ENCODE results near the gene CAMP.
"Not testable (repeated sequence)": the region's sequence is repeated elsewhere in the genome, so short reads cannot be mapped to it uniquely, and the experiment has no call there.

CAMP gene

GRCh38 chr3:48202632-48203031, 20.7 kb upstream of the CAMP start:
- H3K4me3 ChIP-seq (ENCODE audit: low read length) = no peak overlapping the region
- H3K79me2 ChIP-seq (ENCODE audit: low read length) = no peaks in the 10 kb centered on the region
- no peaks in the 10 kb centered on the region for H3K4me1 ChIP-seq (ENCODE audit: low read length)
- TF ChIP-seq EZH2phosphoT487 (IDR thresholded peaks at IDR 0.05; ENCODE audit: low read depth) = no peak
- TF ChIP-seq CTCF (IDR thresholded peaks at IDR 0.05; ENCODE audit: low read depth, low read length) = no peak
- no peaks in the 10 kb centered on the region for H3K9me3 ChIP-seq (ENCODE audit: insufficient read depth, low read length)
- H3K4me2 ChIP-seq (ENCODE audit: low read length) = no peak overlapping the region
- H3K27me3 ChIP-seq (ENCODE audit: low read depth, low read length) = no peaks in the 10 kb centered on the region
- H2AFZ ChIP-seq (ENCODE audit: low read depth, low read length) = no peak overlapping the region
- H3K36me3 ChIP-seq (replicated peaks; ENCODE audit: low read depth, low read length) = no peaks in the 10 kb centered on the region
- no peak overlapping the region for H3K9ac ChIP-seq (ENCODE audit: low read length)
- H4K20me1 ChIP-seq (ENCODE audit: insufficient read depth, low read length) = no peaks in the 10 kb centered on the region
- no peak overlapping the region for H3K27ac ChIP-seq (ENCODE audit: low read length)

GRCh38 chr3:48208076-48208475, 15.2 kb upstream of the CAMP start:
- no peaks in the 10 kb centered on the region for H3K4me1 ChIP-seq (ENCODE audit: low read length)
- H3K9ac ChIP-seq (ENCODE audit: low read length) = no peak overlapping the region
- no peak overlapping the region for H2AFZ ChIP-seq (ENCODE audit: low read depth, low read length)
- H4K20me1 ChIP-seq (ENCODE audit: insufficient read depth, low read length) = no peaks in the 10 kb centered on the region
- TF ChIP-seq EZH2phosphoT487 (IDR thresholded peaks at IDR 0.05; ENCODE audit: low read depth) (no peak), CTCF (IDR thresholded peaks at IDR 0.05; ENCODE audit: low read depth, low read length) (no peak)
- no peaks in the 10 kb centered on the region for H3K9me3 ChIP-seq (ENCODE audit: insufficient read depth, low read length)
- no peaks in the 10 kb centered on the region; the same call in 1 of the 2 replicates for H3K79me2 ChIP-seq (ENCODE audit: low read length)
- no peaks in the 10 kb centered on the region for H3K27me3 ChIP-seq (ENCODE audit: low read depth, low read length)
- H3K4me3 ChIP-seq (ENCODE audit: low read length) = no peak overlapping the region
- no peaks in the 10 kb centered on the region for H3K36me3 ChIP-seq (replicated peaks; ENCODE audit: low read depth, low read length)
- H3K27ac ChIP-seq (ENCODE audit: low read length) = no peak overlapping the region
- H3K4me2 ChIP-seq (ENCODE audit: low read length) = no peak overlapping the region

- H4K20me1 ChIP-seq (ENCODE audit: insufficient read depth, low read length) = no peaks in the 10 kb centered on the region
- H2AFZ ChIP-seq (ENCODE audit: low read depth, low read length) = no peak overlapping the region
- TF ChIP-seq EZH2phosphoT487 (IDR thresholded peaks at IDR 0.05; ENCODE audit: low read depth) (no peak), CTCF (IDR thresholded peaks at IDR 0.05; ENCODE audit: low read depth, low read length) (no peak)
- H3K27ac ChIP-seq (ENCODE audit: low read length) = no peak overlapping the region
- H3K4me3 ChIP-seq (ENCODE audit: low read length) = no peak overlapping the region
- H3K79me2 ChIP-seq (ENCODE audit: low read length) = no peaks in the 10 kb centered on the region; the same call in 1 of the 2 replicates
- H3K9ac ChIP-seq (ENCODE audit: low read length) = no peak overlapping the region
- no peak overlapping the region for H3K4me2 ChIP-seq (ENCODE audit: low read length)
- H3K4me1 ChIP-seq (ENCODE audit: low read length) = no peaks in the 10 kb centered on the region
- H3K9me3 ChIP-seq (ENCODE audit: insufficient read depth, low read length) = no peaks in the 10 kb centered on the region
- H3K27me3 ChIP-seq (ENCODE audit: low read depth, low read length) = no peaks in the 10 kb centered on the region
- no peaks in the 10 kb centered on the region for H3K36me3 ChIP-seq (replicated peaks; ENCODE audit: low read depth, low read length)
Measured at GRCh38 chr3:48209445-48209844, 13.8 kb upstream of the CAMP start.

- H3K27me3 ChIP-seq (ENCODE audit: low read depth, low read length); H3K4me3 ChIP-seq (ENCODE audit: low read length); H3K36me3 ChIP-seq (replicated peaks; ENCODE audit: low read depth, low read length); H3K9me3 ChIP-seq (ENCODE audit: insufficient read depth, low read length); H3K79me2 ChIP-seq (ENCODE audit: low read length); H3K4me2 ChIP-seq (ENCODE audit: low read length); H3K9ac ChIP-seq (ENCODE audit: low read length); H3K27ac ChIP-seq (ENCODE audit: low read length); H2AFZ ChIP-seq (ENCODE audit: low read depth, low read length); H4K20me1 ChIP-seq (ENCODE audit: insufficient read depth, low read length); H3K4me1 ChIP-seq (ENCODE audit: low read length): not testable (repeated sequence)
Measured at GRCh38 chr3:48210534-48210933, 12.8 kb upstream of the CAMP start.

GRCh38 chr3:48211776-48212175, 11.5 kb upstream of the CAMP start:
- not testable (repeated sequence) for H4K20me1 ChIP-seq (ENCODE audit: insufficient read depth, low read length); H2AFZ ChIP-seq (ENCODE audit: low read depth, low read length); H3K9ac ChIP-seq (ENCODE audit: low read length); H3K36me3 ChIP-seq (replicated peaks; ENCODE audit: low read depth, low read length); H3K27me3 ChIP-seq (ENCODE audit: low read depth, low read length); H3K4me1 ChIP-seq (ENCODE audit: low read length); H3K27ac ChIP-seq (ENCODE audit: low read length); H3K79me2 ChIP-seq (ENCODE audit: low read length); H3K4me2 ChIP-seq (ENCODE audit: low read length); H3K9me3 ChIP-seq (ENCODE audit: insufficient read depth, low read length); H3K4me3 ChIP-seq (ENCODE audit: low read length)
